ENCODE measurements around the gene NIF3L1.
"Not testable (repeated sequence)": the region's sequence is repeated elsewhere in the genome, so short reads cannot be mapped to it uniquely, and the experiment has no call there.

Gene NIF3L1

DNA sequence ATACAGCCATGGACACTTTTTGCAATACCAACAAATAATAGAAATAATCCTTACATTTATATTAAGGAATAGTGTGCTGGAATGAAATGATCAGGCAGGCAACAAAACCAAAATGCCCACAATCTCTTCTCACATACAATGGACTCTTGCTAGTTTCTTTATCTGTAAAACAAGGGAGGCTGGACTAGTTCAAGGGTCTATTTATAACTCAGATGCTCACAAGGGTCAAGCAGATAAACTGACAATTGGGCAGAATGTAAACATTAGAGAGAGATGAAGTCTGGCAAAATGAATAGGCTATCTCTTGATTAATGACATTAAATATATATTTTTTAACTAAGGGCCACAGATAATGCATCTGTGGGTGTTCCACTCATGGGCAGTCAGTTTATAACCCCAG, 11.7 kb upstream of the NIF3L1 start:
- H3K4me3 ChIP-seq (ENCODE audit: extremely low read depth, insufficient read depth, low read length, poor library complexity, severe bottlenecking) = no peak overlapping the region
- H3K36me3 ChIP-seq (ENCODE audit: control insufficient read depth, insufficient read depth, low read length) = peaks cover 88% of the 10 kb centered on the region
- H3K27ac ChIP-seq (ENCODE audit: low read depth, low read length, severe bottlenecking) = no peak overlapping the region
- no peaks in the 10 kb centered on the region for H3K4me1 ChIP-seq (ENCODE audit: control insufficient read depth, insufficient read depth, low read length, poor library complexity, severe bottlenecking)
- no peaks in the 10 kb centered on the region for H3K9me3 ChIP-seq (ENCODE audit: control insufficient read depth, low read length)

DNA sequence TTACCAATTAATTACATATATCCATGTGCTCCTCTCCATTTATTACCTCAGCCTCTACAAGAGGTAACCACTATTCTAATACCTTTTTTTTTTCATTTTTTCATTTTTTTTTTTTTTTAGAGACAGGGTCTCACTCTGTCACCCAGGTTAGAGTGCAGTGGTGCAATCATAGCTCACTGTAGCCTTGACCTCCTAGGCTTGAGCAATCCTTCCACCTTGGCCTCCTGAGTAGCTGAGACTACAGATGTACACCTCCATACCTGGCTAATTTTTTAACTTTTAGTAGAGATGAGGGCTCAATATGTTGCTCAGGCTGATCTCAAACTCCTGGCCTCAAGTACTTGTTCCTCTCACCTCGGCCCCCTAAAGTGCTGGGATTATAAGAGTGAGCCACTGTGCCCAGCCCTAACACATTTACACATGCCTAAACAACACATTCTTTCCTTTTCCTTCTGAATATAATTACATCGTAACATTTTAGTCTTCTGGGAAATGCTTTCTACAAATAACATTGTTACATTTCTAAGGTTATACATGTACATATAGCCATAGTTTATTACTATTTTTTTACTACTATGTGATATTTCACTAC, 10.8 kb upstream of the NIF3L1 start:
- 89 to 100% methylated on average over 1 of the region's 2 CpGs for WGBS, 2 experiments (ENCODE audit: insufficient coverage in 2 of 2)
- H3K4me1 ChIP-seq (ENCODE audit: control insufficient read depth, insufficient read depth, low read length, poor library complexity, severe bottlenecking) = no peaks in the 10 kb centered on the region
- H3K36me3 ChIP-seq (ENCODE audit: control insufficient read depth, insufficient read depth, low read length) = peaks cover 87% of the 10 kb centered on the region
- H3K9me3 ChIP-seq (ENCODE audit: control insufficient read depth, low read length) = no peaks in the 10 kb centered on the region
- H3K4me3 ChIP-seq (ENCODE audit: extremely low read depth, insufficient read depth, low read length, poor library complexity, severe bottlenecking) = no peak overlapping the region
- no peak overlapping the region for H3K27ac ChIP-seq (ENCODE audit: low read depth, low read length, severe bottlenecking)

DNA sequence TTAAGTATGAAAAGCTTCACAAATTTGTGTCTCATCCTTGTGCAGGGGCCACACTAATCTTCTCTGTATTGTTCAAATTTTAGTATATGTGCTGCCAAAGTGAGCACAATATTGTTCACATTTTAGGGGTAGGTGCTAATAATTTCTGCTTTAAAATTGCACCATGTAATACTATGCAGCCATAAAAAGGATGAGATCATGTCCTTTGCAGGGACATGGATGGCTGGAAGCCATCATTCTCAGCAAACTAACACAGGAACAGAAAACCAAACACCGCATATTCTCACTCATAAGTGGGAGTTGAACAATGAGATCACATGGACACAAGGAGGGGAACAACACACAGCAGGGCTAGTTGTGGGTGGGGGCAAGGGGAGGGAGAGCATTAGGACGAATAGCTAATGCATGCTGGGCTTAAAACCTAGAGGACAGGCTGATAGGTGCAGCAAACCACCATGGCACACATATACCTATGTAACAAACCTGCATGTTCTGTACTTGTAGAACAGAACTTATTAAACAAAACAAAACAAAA, 7.4 kb upstream of the NIF3L1 start:
- WGBS, 2 experiments (ENCODE audit: insufficient coverage in 2 of 2) = no CpG with 5 or more reads among the region's 2 CpGs
- H3K4me3 ChIP-seq (ENCODE audit: extremely low read depth, insufficient read depth, low read length, poor library complexity, severe bottlenecking); H3K4me1 ChIP-seq (ENCODE audit: control insufficient read depth, insufficient read depth, low read length, poor library complexity, severe bottlenecking); H3K9me3 ChIP-seq (ENCODE audit: control insufficient read depth, low read length); H3K27ac ChIP-seq (ENCODE audit: low read depth, low read length, severe bottlenecking): not testable (repeated sequence)
- peaks cover 80% of the 10 kb centered on the region for H3K36me3 ChIP-seq (ENCODE audit: control insufficient read depth, insufficient read depth, low read length)

DNA sequence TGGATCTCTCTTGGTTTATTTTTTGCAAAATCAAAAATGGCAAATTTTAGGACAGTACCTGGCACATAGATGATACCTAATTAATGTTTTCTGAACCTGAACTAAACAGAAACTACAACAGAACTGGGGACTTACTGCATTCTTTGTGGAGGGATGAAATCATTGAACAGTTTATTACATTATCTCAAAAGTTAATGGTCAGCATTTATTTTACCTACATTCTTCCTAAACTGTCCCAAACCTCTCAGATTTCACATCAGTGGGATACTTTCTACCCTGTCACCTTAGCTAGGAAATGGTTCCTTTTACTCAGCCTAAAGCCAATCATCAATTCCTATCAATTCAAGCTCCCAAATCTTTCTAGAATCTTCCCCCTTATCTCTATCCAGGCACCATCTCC, 10.3 kb downstream of the NIF3L1 start:
- H3K4me3 ChIP-seq (ENCODE audit: extremely low read depth, insufficient read depth, low read length, poor library complexity, severe bottlenecking) = no peak overlapping the region
- no peaks in the 10 kb centered on the region for H3K9me3 ChIP-seq (ENCODE audit: control insufficient read depth, low read length)
- peaks cover 83% of the 10 kb centered on the region for H3K36me3 ChIP-seq (ENCODE audit: control insufficient read depth, insufficient read depth, low read length)

DNA sequence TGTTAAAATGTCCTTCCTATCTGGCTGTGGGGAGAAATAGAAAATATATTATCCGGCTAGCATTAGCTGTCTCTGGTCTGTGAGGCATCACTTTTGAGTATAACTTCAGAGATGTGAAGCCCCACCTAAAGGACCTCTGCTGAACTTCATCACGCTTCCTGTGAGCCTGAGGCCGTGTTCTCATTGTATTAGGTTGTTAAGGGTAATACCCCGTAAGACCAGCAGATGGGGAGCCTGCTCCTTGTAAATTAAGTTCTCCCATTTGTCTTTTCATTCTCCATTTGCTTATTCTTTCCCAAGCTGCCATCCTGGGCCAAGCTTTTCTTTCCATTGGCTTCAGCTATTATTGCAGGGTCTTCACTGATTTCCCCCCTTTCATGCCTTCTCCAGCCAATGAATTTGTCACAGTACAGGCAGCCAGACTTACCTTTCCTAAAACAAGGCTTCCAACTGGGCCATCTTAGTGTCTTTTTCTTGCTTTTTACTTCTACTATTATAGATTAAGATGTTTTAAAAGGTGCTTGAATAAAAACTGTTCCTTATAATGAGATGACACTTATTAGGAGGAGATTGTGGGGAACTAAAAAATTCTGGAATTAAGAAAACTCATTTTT, 12.4 kb downstream of the NIF3L1 start:
- no peaks in the 10 kb centered on the region for H3K9me3 ChIP-seq (ENCODE audit: control insufficient read depth, low read length)
- no peak overlapping the region for H3K27ac ChIP-seq (ENCODE audit: low read depth, low read length, severe bottlenecking)
- WGBS, 2 experiments (ENCODE audit: insufficient coverage in 2 of 2) = 40 to 43% methylated on average over 1 to 2 of the region's 4 CpGs
- no peaks in the 10 kb centered on the region for H3K4me1 ChIP-seq (ENCODE audit: control insufficient read depth, insufficient read depth, low read length, poor library complexity, severe bottlenecking)
- H3K36me3 ChIP-seq (ENCODE audit: control insufficient read depth, insufficient read depth, low read length) = peaks cover 79% of the 10 kb centered on the region
- H3K4me3 ChIP-seq (ENCODE audit: extremely low read depth, insufficient read depth, low read length, poor library complexity, severe bottlenecking) = no peak overlapping the region

More for the DNA sequence above, 10.3 kb downstream of the NIF3L1 start:
- Histone ChIP-seq H3K4me1 (ENCODE audit: control insufficient read depth, insufficient read depth, low read length, poor library complexity, severe bottlenecking) (no peaks in the 10 kb centered on the region), H3K27ac (ENCODE audit: low read depth, low read length, severe bottlenecking) (no peak overlapping the region)

DNA sequence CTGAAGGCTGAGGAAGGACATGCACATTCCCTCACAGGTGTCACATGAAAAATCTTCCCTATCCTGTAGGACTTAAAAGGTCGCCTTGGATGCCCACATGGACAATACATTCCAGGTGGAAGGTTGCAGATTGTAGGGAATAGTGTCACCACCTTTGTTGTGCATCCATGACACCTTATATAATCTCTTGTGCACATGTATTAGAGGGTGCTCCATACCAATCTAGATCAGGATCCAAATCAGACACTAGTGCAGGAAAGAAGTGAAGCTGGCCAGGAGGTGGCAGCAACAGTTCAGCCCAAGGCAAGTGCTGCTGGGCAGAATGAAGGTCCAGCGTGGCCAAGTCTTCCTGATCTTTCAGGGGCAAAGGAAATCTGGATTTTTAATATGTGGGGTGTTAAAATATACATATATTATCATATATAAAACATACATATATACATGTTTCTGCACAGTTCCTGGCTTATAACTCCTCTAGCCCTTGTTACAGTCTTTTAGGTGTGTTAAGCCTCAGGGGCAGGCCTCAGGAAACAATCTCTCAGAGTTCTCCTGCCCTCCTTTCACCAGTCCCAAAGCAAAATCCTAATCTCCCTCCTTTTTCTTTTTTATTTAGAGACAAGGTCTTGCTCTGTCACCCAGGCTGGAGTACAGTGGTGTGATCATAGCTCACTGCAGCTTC, 16.6 kb downstream of the NIF3L1 start:
- Histone ChIP-seq H3K4me1 (ENCODE audit: control insufficient read depth, insufficient read depth, low read length, poor library complexity, severe bottlenecking) (no peaks in the 10 kb centered on the region), H3K27ac (ENCODE audit: low read depth, low read length, severe bottlenecking) (no peak overlapping the region), H3K36me3 (ENCODE audit: control insufficient read depth, insufficient read depth, low read length) (peaks cover 73% of the 10 kb centered on the region), H3K9me3 (ENCODE audit: control insufficient read depth, low read length) (no peaks in the 10 kb centered on the region), H3K4me3 (ENCODE audit: extremely low read depth, insufficient read depth, low read length, poor library complexity, severe bottlenecking) (no peak overlapping the region)
- WGBS, 2 experiments (ENCODE audit: insufficient coverage in 2 of 2) = 50% methylated on average over 1 of the region's 2 CpGs; no CpG with 5 or more reads in 1 of the 2 experiments

DNA sequence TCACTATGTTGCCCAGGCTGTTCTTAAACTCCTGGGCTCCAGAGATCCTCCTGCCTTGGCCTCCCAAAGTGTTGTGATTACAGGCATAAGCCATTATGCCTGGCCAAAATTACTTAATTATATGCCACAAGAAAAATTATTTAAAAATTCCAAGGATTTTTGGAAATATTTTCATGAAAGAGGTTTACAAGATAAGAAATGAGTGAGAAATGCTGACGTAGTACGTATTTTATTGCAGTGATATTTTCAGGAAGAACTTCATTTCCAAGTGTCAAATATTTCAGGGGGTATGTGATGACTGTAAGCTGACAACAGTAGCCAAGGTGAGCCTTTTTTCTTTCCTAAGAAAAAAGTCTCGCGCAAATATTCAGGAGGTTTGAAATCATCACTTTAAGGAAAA, 20.8 kb downstream of the NIF3L1 start:
- no peak overlapping the region for H3K4me3 ChIP-seq (ENCODE audit: extremely low read depth, insufficient read depth, low read length, poor library complexity, severe bottlenecking)
- H3K27ac ChIP-seq (ENCODE audit: low read depth, low read length, severe bottlenecking) = no peak overlapping the region
- WGBS, 2 experiments (ENCODE audit: insufficient coverage in 2 of 2) = 91 to 100% methylated on average over 2 of the region's 4 CpGs
- H3K36me3 ChIP-seq (ENCODE audit: control insufficient read depth, insufficient read depth, low read length) = peaks cover 79% of the 10 kb centered on the region
- peaks cover 4% of the 10 kb centered on the region for H3K4me1 ChIP-seq (ENCODE audit: control insufficient read depth, insufficient read depth, low read length, poor library complexity, severe bottlenecking)
- no peaks in the 10 kb centered on the region for H3K9me3 ChIP-seq (ENCODE audit: control insufficient read depth, low read length)

DNA sequence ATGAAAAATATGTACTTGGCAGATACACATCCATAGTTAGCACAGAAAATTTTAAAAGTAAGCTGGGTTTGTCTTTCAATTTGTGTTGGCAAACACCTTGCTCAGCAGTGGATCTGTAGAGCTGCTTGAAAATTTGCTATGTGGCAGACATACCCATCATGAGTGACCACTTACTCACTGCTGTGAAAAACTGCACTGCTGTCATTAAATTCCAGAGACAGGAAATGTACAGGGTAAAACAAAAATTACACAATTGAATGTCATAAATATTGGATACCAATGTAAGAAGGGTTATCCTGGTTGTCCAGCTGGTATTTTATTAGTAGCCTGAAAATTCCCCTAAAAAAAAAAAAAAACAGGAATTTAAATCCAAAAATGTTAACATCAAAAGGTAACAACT, 24.5 kb downstream of the NIF3L1 start:
- H3K36me3 ChIP-seq (ENCODE audit: control insufficient read depth, insufficient read depth, low read length) = peaks cover 80% of the 10 kb centered on the region
- no peak overlapping the region for H3K4me3 ChIP-seq (ENCODE audit: extremely low read depth, insufficient read depth, low read length, poor library complexity, severe bottlenecking)
- no peak overlapping the region for H3K27ac ChIP-seq (ENCODE audit: low read depth, low read length, severe bottlenecking)
- no peaks in the 10 kb centered on the region for H3K9me3 ChIP-seq (ENCODE audit: control insufficient read depth, low read length)
- H3K4me1 ChIP-seq (ENCODE audit: control insufficient read depth, insufficient read depth, low read length, poor library complexity, severe bottlenecking) = peaks cover 4% of the 10 kb centered on the region

DNA sequence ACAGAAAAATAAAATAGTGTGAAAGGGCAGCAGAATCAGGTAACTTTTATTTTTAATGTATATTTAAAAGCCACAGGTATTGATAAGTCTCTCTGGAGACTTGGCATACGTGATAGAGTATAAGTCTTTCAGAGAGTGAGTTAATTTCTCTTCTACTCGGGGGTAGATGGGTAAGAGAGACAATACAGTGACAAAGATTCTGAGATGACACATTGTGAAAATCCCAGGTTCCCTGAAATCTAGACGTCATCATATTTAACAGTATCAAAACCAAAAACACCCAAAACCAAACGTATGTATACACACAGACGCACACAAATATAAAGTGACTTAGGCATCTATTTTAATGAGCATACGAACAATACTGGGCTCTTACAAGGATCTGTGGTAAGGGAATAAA, 33.3 kb downstream of the NIF3L1 start:
- Histone ChIP-seq H3K36me3 (ENCODE audit: control insufficient read depth, insufficient read depth, low read length) (peaks cover 73% of the 10 kb centered on the region), H3K4me3 (ENCODE audit: extremely low read depth, insufficient read depth, low read length, poor library complexity, severe bottlenecking) (no peak overlapping the region), H3K27ac (ENCODE audit: low read depth, low read length, severe bottlenecking) (no peak overlapping the region), H3K9me3 (ENCODE audit: control insufficient read depth, low read length) (no peaks in the 10 kb centered on the region), H3K4me1 (ENCODE audit: control insufficient read depth, insufficient read depth, low read length, poor library complexity, severe bottlenecking) (no peaks in the 10 kb centered on the region)
- WGBS, 2 experiments (ENCODE audit: insufficient coverage in 2 of 2) = 90% methylated on average over 2 of the region's 6 CpGs; no CpG with 5 or more reads in 1 of the 2 experiments

DNA sequence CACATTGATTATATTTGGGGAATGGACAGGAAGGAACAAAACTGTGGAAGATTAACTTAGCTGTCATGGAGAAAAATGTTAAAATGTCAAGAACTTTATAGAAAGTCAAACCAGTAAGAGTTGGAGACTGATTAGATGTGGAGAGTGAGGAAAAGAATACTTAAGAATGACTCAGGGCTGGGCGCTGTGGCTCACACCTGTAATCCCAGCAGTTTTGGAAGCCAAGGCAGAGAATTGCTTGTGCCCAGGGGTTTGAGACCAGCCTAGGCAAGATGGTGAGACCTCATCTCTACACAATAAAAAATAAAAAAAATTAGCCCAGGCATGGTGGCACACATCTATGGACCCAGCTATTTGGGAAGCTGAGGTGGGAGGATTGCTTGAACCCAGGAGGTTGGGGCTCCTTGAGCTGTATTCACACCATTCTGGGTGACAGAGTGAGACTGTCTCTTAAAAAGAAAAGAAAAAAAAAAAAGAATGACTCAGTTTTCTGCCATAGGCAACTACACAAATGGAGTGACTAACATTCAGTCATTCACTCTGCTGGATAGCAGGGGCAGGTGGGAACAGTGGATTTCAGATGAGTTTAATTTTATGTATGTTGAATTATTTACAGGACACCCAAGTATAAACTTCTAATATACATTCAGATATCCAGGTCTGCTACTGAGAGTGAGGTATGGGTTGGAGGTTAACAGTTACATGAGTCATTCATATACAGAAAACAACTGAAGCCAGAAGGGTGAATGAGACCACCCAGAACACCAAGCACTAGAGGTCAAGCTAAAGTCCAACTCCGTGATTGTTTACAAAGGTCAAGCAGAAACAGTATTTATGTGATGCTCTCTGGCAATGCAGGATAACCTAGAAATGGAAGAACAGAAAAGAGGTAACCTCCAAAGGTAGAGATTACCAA, 40.4 kb downstream of the NIF3L1 start:
- Histone ChIP-seq H3K36me3 (ENCODE audit: control insufficient read depth, insufficient read depth, low read length) (peaks cover 64% of the 10 kb centered on the region), H3K9me3 (ENCODE audit: control insufficient read depth, low read length) (no peaks in the 10 kb centered on the region), H3K4me3 (ENCODE audit: extremely low read depth, insufficient read depth, low read length, poor library complexity, severe bottlenecking) (no peak overlapping the region), H3K27ac (ENCODE audit: low read depth, low read length, severe bottlenecking) (no peak overlapping the region), H3K4me1 (ENCODE audit: control insufficient read depth, insufficient read depth, low read length, poor library complexity, severe bottlenecking) (no peaks in the 10 kb centered on the region)
- WGBS, 2 experiments (ENCODE audit: insufficient coverage in 2 of 2) = 93 to 100% methylated on average over 2 of the region's 2 CpGs
